Liver (tissue), 9 donors: Measurements from ENCODE around the gene GMCL1. TPM values are rescaled to one million over a fixed set of nuclear protein-coding genes. Genes with fewer than 3 reads are reported as not detected.

Source experiments
- DNase-seq: peaks from one replicate; pipeline ENCODE4 v3.0.0-alpha.2; 2017; ENCODE audit warnings: low spot score
- H3K27ac ChIP-seq, 2 donors: one replicate each; pipeline ENCODE4 v1.7.0; 2013; ENCODE audit warnings: inconsistent platforms in 2 of 2, low read length in 2 of 2, control low read depth in 1 of 2, low read depth in 1 of 2, mild to moderate bottlenecking in 1 of 2
- H3K27me3 ChIP-seq, 4 donors: one replicate each; pipeline versions ENCODE4 v1.6.1 to v1.7.0; 2013; ENCODE audit warnings: low read length in 3 of 4, inconsistent platforms in 1 of 4, mild to moderate bottlenecking in 1 of 4, moderate library complexity in 1 of 4; ENCODE audit not compliant: control insufficient read depth in 4 of 4, insufficient read depth in 4 of 4
- H3K36me3 ChIP-seq, 4 donors: one replicate each; pipeline versions ENCODE4 v1.6.1 to v1.7.0; 2013; ENCODE audit warnings: low read length in 3 of 4, mild to moderate bottlenecking in 3 of 4, low read depth in 1 of 4, moderate library complexity in 1 of 4; ENCODE audit not compliant: control insufficient read depth in 4 of 4, insufficient read depth in 3 of 4
- H3K4me1 ChIP-seq, 4 donors: one replicate each; pipeline versions ENCODE4 v1.6.1 to v1.7.0; 2013; ENCODE audit warnings: low read length in 3 of 4, mild to moderate bottlenecking in 3 of 4, moderate library complexity in 1 of 4; ENCODE audit not compliant: control insufficient read depth in 4 of 4, insufficient read depth in 4 of 4
- H3K4me3 ChIP-seq, 3 donors: one replicate each; pipeline versions ENCODE4 v1.6.1 to v1.7.0; 2013; ENCODE audit warnings: low read length in 3 of 3, control low read depth in 1 of 3, low read depth in 1 of 3, mild to moderate bottlenecking in 1 of 3
- H3K9ac ChIP-seq, 2 donors: one replicate each; pipeline ENCODE4 v1.7.0; 2013; ENCODE audit warnings: low read length in 2 of 2, mild to moderate bottlenecking in 2 of 2, moderate library complexity in 2 of 2, control low read depth in 1 of 2, low read depth in 1 of 2
- H3K9me3 ChIP-seq, 4 donors: one replicate each; pipeline versions ENCODE4 v1.6.1 to v1.7.0; 2013; ENCODE audit warnings: low read length in 3 of 4; ENCODE audit not compliant: control insufficient read depth in 4 of 4
- ATF3 ChIP-seq: IDR thresholded peaks from 2 replicates; pipeline ENCODE4 v1.6.1; 2016; ENCODE audit warnings: antibody characterized with exemption
- CTCF ChIP-seq: fragments of 150-350 bp; IDR thresholded peaks from 2 replicates; pipeline ENCODE4 v1.5.1; 2017; ENCODE audit warnings: improper control_type of control experiment, low read depth, low read length; ENCODE audit not compliant: missing input control
- EGR1 ChIP-seq, 2 donors: IDR thresholded peaks; 2 replicates each; pipeline ENCODE4 v1.6.1; 2016 to 2018; ENCODE audit warnings: antibody characterized with exemption in 2 of 2, low read depth in 2 of 2
- FOXA1 ChIP-seq: IDR thresholded peaks from 2 replicates; pipeline ENCODE4 v1.6.1; 2016; ENCODE audit warnings: antibody characterized with exemption
- FOXA2 ChIP-seq: IDR thresholded peaks from 2 replicates; pipeline ENCODE4 v1.6.1; 2016; ENCODE audit warnings: antibody characterized with exemption
- GABPA ChIP-seq, 2 donors: IDR thresholded peaks in 1 of 2; conservative IDR thresholded peaks in 1 of 2; 2 replicates each; pipeline ENCODE4 v1.6.1; 2016; ENCODE audit warnings: antibody characterized with exemption in 2 of 2, mild to moderate bottlenecking in 1 of 2, moderate library complexity in 1 of 2
- HNF4A ChIP-seq, 2 donors: conservative IDR thresholded peaks; 2 replicates each; pipeline ENCODE4 v1.6.1; 2016; ENCODE audit warnings: antibody characterized with exemption in 2 of 2, mild to moderate bottlenecking in 2 of 2
- HNF4G ChIP-seq: IDR thresholded peaks from 2 replicates; pipeline ENCODE4 v1.6.1; 2016; ENCODE audit warnings: antibody characterized with exemption
- JUND ChIP-seq, 2 donors: IDR thresholded peaks; 2 replicates each; pipeline ENCODE4 v1.6.1; 2016; ENCODE audit warnings: antibody characterized with exemption in 2 of 2
- MAX ChIP-seq: IDR thresholded peaks from 2 replicates; pipeline ENCODE4 v1.6.1; 2016; ENCODE audit warnings: antibody characterized with exemption
- NR2F2 ChIP-seq: IDR thresholded peaks from 2 replicates; pipeline ENCODE4 v1.6.1; 2016; ENCODE audit warnings: antibody characterized with exemption
- RAD21 ChIP-seq, 2 donors: IDR thresholded peaks; 2 replicates each; pipeline ENCODE4 v1.6.1; 2016; ENCODE audit warnings: antibody characterized with exemption in 2 of 2, mild to moderate bottlenecking in 2 of 2
- REST ChIP-seq: IDR thresholded peaks from 2 replicates; pipeline ENCODE4 v1.6.1; 2016; ENCODE audit warnings: antibody characterized with exemption, mild to moderate bottlenecking
- RXRA ChIP-seq, 2 donors: IDR thresholded peaks; 2 replicates each; pipeline ENCODE4 v1.6.1; 2017 to 2018; ENCODE audit warnings: antibody characterized with exemption in 2 of 2, mild to moderate bottlenecking in 1 of 2
- SP1 ChIP-seq: IDR thresholded peaks from 2 replicates; pipeline ENCODE4 v1.6.1; 2018; ENCODE audit warnings: antibody characterized with exemption, mild to moderate bottlenecking
- YY1 ChIP-seq: IDR thresholded peaks from 2 replicates; pipeline ENCODE4 v1.6.1; 2016; ENCODE audit warnings: antibody characterized with exemption, mild to moderate bottlenecking
- ZBTB33 ChIP-seq: IDR thresholded peaks from 2 replicates; pipeline ENCODE4 v1.6.1; 2016; ENCODE audit warnings: antibody characterized with exemption
- WGBS: extraction: QIAGEN DNeasy Blood & Tissue Kit; methylation state at CpG from one replicate; pipeline ENCODE4 v1.1.7; 2013; 5-methylcytosine and 5-hydroxymethylcytosine counted together
- polyA plus RNA-seq, 2 donors: library from polyadenylated mRNA; stranded (reverse) in 1 of 2; unstranded in 1 of 2; fragments of 200-250 nt in 1 of 2; fragments of >200 nt in 1 of 2; fragmentation: Nextera tagmentation in 1 of 2; extraction: Ambion mirVana in 1 of 2; gene quantifications; one replicate each; pipeline versions ENCODE4 v1.2.1 to v1.2.3, GENCODE V29; 2013 to 2015
- total RNA-seq, 2 donors: library from RNA; depleted of rRNA; stranded (reverse); fragments of >200 nt; gene quantifications; one replicate each; pipeline ENCODE4 v1.2.3, GENCODE V29; 2014
- donor health status: healthy.
- donor health status: healthy.
- donor health status: healthy.
- donor health status: healthy.
- donor health status: healthy.

Gene GMCL1
- total and polyA plus RNA-seq, 4 donors = 5.0 to 11.2 (median 7.0) TPM

GRCh38 chr2:69888451-69888850 lies 59.0 kb downstream of the GMCL1 start:
- TF ChIP-seq FOXA2 (no peak), ZBTB33 (no peak), FOXA1 (no peak), NR2F2 (no peak)
- no peak overlapping the region for H3K4me3 ChIP-seq
- H3K27ac ChIP-seq = no peak overlapping the region
- DNase-seq = no peak
- no peaks in the 10 kb centered on the region for H3K9me3 ChIP-seq
- 97% methylated on average over 4 of the region's 4 CpGs for WGBS
- no peaks in the 10 kb centered on the region for H3K36me3 ChIP-seq
- H3K9ac ChIP-seq = no peak overlapping the region
- H3K4me1 ChIP-seq = peaks cover 0 to 2% (median 0%) of the 10 kb centered on the region in 4 donors
- H3K27me3 ChIP-seq = no peaks in the 10 kb centered on the region

GRCh38 chr2:69889302-69889701 lies 59.8 kb downstream of the GMCL1 start:
- Histone ChIP-seq H3K9ac (no peak overlapping the region), H3K27me3 (no peaks in the 10 kb centered on the region), H3K27ac (no peak overlapping the region), H3K9me3 (no peaks in the 10 kb centered on the region), H3K4me3 (no peak overlapping the region), H3K4me1 (peaks cover 0 to 5% (median under 1%) of the 10 kb centered on the region in 4 donors), H3K36me3 (no peaks in the 10 kb centered on the region)
- no peak for DNase-seq
- no peak for TF ChIP-seq SP1
- no peak for TF ChIP-seq RXRA (IDR thresholded peaks at IDR 0.05)
- no peak for TF ChIP-seq MAX
- TF ChIP-seq YY1 = no peak
- TF ChIP-seq REST = no peak
- TF ChIP-seq HNF4G = no peak
- no peak for TF ChIP-seq GABPA (IDR thresholded peaks at IDR 0.05 in 1 of 2, conservative IDR thresholded peaks at IDR 0.05 in 1 of 2)
- TF ChIP-seq EGR1 (IDR thresholded peaks at IDR 0.05; ENCODE audit: low read depth in 2 of 2) = no peak
- TF ChIP-seq ATF3 = no peak
- no peak for TF ChIP-seq HNF4A (conservative IDR thresholded peaks at IDR 0.05)
- no peak for TF ChIP-seq CTCF
- no peak for TF ChIP-seq ZBTB33
- TF ChIP-seq NR2F2 = no peak
- no peak for TF ChIP-seq JUND (IDR thresholded peaks at IDR 0.05)
- TF ChIP-seq FOXA2 = no peak
- TF ChIP-seq RAD21 (IDR thresholded peaks at IDR 0.05) = no peak
